C4-2B (cell line): ENCODE results near the gene TNFAIP8.

Experiments
- CTCF ChIP-seq: fragments of 450-650 bp; conservative IDR thresholded peaks from 2 replicates; pipeline ENCODE4 v1.5.1; 2017; ENCODE audit warnings: mild to moderate bottlenecking
- ZFX ChIP-seq: fragments of 450-650 bp; IDR thresholded peaks from 2 replicates; pipeline ENCODE4 v1.6.1; 2017

- TF ChIP-seq CTCF: peak; percentile 28
- TF ChIP-seq ZFX: no peak
Observed at GRCh38 chr5:119315516-119315949, 40.3 kb upstream of the TNFAIP8 start.
